ENCODE results near the gene C19orf85.

C19orf85 gene

DNA sequence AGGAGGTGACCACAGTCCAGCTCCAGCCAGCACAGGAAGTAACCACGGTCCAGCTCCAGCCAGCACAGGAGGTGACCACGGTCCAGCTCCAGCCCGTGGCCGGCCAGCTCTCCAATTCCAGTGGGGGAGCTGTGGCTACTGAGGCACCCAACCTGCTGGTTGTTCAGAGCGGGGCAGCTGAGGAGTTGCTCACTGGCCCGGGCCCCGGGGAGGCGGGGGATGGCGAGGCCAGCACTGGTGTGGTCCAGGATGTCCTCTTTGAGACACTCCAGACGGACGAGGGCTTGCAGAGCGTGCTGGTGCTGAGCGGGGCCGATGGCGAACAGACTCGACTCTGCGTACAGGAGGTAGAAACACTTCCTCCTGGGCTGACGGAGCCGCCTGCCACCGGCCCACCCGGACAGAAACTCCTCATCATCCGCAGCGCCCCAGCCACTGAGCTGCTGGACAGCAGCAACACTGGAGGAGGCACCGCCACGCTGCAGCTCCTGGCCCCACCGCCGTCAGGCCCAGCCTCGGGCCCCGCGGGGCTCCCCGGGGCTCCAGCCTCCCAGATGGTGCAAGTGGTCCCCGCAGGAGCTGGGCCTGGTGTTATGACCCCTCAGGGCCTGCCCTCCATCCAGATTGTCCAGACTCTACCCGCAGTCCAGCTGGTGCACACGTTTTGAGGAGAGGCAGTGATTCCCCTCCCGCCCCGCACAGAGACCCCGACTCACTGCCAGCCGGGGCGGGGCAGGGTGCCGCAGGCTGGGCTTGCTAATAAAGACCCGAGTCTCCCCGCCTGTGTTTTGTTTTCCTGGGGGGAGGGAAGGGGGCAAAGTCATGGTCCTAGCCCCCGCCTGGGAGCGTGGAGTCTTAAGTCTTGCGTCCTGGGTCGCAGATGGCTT lies 19.4 kb upstream of the C19orf85 start:
- Histone ChIP-seq H3K9me3 (ENCODE audit: insufficient read depth, low read length) (no peaks in the 10 kb centered on the region), H3K4me1 (ENCODE audit: low read length) (peaks cover 14% of the 10 kb centered on the region), H3K36me3 (replicated peaks; ENCODE audit: low read depth, low read length) (peaks cover 5% of the 10 kb centered on the region), H2AFZ (ENCODE audit: low read depth, low read length) (no peak overlapping the region), H3K27ac (ENCODE audit: low read length) (no peak overlapping the region), H4K20me1 (ENCODE audit: insufficient read depth, low read length) (no peaks in the 10 kb centered on the region), H3K9ac (ENCODE audit: low read length) (peak overlapping the region; percentile 91; the same call in 1 of the 2 replicates), H3K4me3 (ENCODE audit: low read length) (peak overlapping the region; percentile 86), H3K79me2 (ENCODE audit: low read length) (peaks cover 10% of the 10 kb centered on the region; the same call in 1 of the 2 replicates), H3K27me3 (ENCODE audit: low read depth, low read length) (no peaks in the 10 kb centered on the region), H3K4me2 (ENCODE audit: low read length) (peak overlapping the region; percentile 62)
- no peak for TF ChIP-seq EZH2phosphoT487 (IDR thresholded peaks at IDR 0.05; ENCODE audit: low read depth)
- TF ChIP-seq, protein P1, sequence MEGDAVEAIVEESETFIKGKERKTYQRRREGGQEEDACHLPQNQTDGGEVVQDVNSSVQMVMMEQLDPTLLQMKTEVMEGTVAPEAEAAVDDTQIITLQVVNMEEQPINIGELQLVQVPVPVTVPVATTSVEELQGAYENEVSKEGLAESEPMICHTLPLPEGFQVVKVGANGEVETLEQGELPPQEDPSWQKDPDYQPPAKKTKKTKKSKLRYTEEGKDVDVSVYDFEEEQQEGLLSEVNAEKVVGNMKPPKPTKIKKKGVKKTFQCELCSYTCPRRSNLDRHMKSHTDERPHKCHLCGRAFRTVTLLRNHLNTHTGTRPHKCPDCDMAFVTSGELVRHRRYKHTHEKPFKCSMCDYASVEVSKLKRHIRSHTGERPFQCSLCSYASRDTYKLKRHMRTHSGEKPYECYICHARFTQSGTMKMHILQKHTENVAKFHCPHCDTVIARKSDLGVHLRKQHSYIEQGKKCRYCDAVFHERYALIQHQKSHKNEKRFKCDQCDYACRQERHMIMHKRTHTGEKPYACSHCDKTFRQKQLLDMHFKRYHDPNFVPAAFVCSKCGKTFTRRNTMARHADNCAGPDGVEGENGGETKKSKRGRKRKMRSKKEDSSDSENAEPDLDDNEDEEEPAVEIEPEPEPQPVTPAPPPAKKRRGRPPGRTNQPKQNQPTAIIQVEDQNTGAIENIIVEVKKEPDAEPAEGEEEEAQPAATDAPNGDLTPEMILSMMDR (IDR thresholded peaks at IDR 0.05; ENCODE audit: low read depth, low read length) = no peak

DNA sequence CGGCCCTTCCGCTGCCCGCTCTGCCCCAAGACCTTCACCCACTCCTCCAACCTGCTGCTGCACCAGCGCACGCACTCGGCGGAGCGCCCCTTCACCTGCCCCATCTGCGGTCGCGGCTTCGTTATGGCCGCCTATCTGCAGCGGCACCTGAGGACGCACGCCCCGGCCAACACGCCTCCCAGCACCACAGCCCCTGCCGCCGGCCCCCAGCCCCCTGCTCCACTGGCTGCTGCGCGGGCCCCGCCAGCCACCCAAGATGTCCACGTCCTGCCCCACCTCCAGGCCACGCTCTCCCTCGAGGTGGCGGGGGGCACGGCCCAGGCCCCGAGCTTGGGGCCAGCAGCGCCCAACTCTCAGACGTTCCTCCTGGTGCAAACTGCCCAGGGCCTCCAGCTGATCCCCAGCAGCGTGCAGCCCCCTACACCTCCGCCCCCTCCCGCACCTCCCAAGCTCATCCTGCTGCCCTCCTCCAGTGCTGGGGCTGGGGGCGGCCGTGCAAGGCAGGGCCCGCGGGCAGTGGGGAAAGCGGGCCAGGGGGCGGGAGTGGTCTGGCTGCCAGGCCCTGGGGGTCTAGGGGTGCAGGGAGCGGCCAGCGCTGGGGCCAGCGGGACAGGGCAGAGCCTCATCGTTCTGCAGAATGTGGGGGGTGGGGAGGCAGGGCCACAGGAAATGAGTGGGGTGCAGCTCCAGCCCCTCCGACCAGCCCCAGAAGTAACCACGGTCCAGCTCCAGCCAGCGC lies 18.6 kb upstream of the C19orf85 start:
- H3K4me3 ChIP-seq (ENCODE audit: low read length) = no peak overlapping the region
- no peaks in the 10 kb centered on the region for H3K27me3 ChIP-seq (ENCODE audit: low read depth, low read length)
- H3K9ac ChIP-seq (ENCODE audit: low read length) = no peak overlapping the region
- TF ChIP-seq EZH2phosphoT487 (IDR thresholded peaks at IDR 0.05; ENCODE audit: low read depth) = no peak
- TF ChIP-seq, protein P1 (IDR thresholded peaks at IDR 0.05; ENCODE audit: low read depth, low read length) = no peak
- H3K79me2 ChIP-seq (ENCODE audit: low read length) = peaks cover 10% of the 10 kb centered on the region; the same call in 1 of the 2 replicates
- no peak overlapping the region for H2AFZ ChIP-seq (ENCODE audit: low read depth, low read length)
- H3K36me3 ChIP-seq (replicated peaks; ENCODE audit: low read depth, low read length) = peaks cover 5% of the 10 kb centered on the region
- no peaks in the 10 kb centered on the region for H4K20me1 ChIP-seq (ENCODE audit: insufficient read depth, low read length)
- no peak overlapping the region for H3K27ac ChIP-seq (ENCODE audit: low read length)
- no peaks in the 10 kb centered on the region for H3K9me3 ChIP-seq (ENCODE audit: insufficient read depth, low read length)
- H3K4me1 ChIP-seq (ENCODE audit: low read length) = peaks cover 11% of the 10 kb centered on the region
- no peak overlapping the region for H3K4me2 ChIP-seq (ENCODE audit: low read length)

DNA sequence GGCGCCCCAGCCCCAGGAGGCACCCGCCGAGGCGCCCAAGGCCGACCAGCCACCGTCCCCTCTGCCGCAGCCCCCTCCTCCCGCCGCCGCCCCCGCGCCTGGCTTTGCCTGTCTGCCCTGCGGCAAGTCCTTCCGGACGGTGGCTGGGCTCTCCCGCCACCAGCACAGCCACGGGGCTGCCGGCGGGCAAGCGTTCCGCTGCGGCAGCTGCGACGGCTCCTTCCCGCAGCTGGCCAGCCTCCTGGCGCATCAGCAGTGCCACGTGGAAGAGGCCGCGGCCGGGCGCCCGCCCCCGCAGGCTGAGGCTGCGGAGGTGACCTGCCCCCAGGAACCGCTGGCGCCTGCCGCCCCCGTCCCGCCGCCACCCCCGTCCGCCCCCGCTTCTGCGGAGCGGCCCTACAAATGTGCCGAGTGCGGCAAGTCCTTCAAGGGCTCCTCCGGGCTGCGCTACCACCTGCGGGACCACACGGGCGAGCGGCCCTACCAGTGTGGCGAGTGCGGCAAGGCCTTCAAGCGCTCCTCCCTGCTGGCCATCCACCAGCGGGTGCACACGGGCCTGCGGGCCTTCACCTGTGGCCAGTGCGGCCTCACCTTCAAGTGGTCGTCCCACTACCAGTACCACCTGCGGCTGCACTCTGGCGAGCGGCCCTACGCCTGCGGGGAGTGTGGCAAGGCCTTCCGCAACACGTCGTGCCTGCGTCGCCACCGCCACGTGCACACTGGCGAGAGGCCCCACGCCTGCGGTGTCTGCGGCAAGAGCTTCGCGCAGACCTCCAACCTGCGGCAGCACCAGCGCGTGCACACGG lies 17.8 kb upstream of the C19orf85 start:
- H2AFZ ChIP-seq (ENCODE audit: low read depth, low read length) = no peak overlapping the region
- no peak for TF ChIP-seq EZH2phosphoT487 (IDR thresholded peaks at IDR 0.05; ENCODE audit: low read depth)
- TF ChIP-seq, protein P1 (IDR thresholded peaks at IDR 0.05; ENCODE audit: low read depth, low read length) = no peak
- H3K36me3 ChIP-seq (replicated peaks; ENCODE audit: low read depth, low read length) = peaks cover 5% of the 10 kb centered on the region
- no peak overlapping the region for H3K9ac ChIP-seq (ENCODE audit: low read length)
- no peak overlapping the region for H3K4me3 ChIP-seq (ENCODE audit: low read length)
- no peaks in the 10 kb centered on the region for H4K20me1 ChIP-seq (ENCODE audit: insufficient read depth, low read length)
- peaks cover 17% of the 10 kb centered on the region for H3K4me1 ChIP-seq (ENCODE audit: low read length)
- no peak overlapping the region for H3K27ac ChIP-seq (ENCODE audit: low read length)
- no peaks in the 10 kb centered on the region for H3K27me3 ChIP-seq (ENCODE audit: low read depth, low read length)
- peaks cover 16% of the 10 kb centered on the region for H3K79me2 ChIP-seq (ENCODE audit: low read length)
- no peak overlapping the region for H3K4me2 ChIP-seq (ENCODE audit: low read length)
- no peaks in the 10 kb centered on the region for H3K9me3 ChIP-seq (ENCODE audit: insufficient read depth, low read length)
